PFSK-1 (cell line): ENCODE measurements around the gene BRWD1.

Experiments
- FOXP2 ChIP-seq: optimal IDR thresholded peaks from 2 replicates; pipeline ENCODE3; 2011; ENCODE audit warnings: borderline replicate concordance, control low read depth, inconsistent platforms; ENCODE audit not compliant: insufficient read depth; ENCODE audit errors: extremely low read length, extremely low read depth
- POLR2AphosphoS5 ChIP-seq: IDR thresholded peaks from 2 replicates; pipeline ENCODE4 v1.6.1; 2012; ENCODE audit warnings: low read depth, mild to moderate bottlenecking, control low read depth, low read length, moderate library complexity
- REST ChIP-seq, 2 experiments: IDR thresholded peaks; 2 replicates each; pipeline versions ENCODE4 v1.6.1 to v1.8.0; 2011 to 2012; ENCODE audit warnings: low read depth in 2 of 2, low read length in 2 of 2, control low read depth in 1 of 2, inconsistent platforms in 1 of 2, mild to moderate bottlenecking in 1 of 2, moderate library complexity in 1 of 2; ENCODE audit not compliant: insufficient read depth in 1 of 2
- SIN3A ChIP-seq: IDR thresholded peaks from 2 replicates; pipeline ENCODE4 v1.6.1; 2012; ENCODE audit warnings: mild to moderate bottlenecking, low read length, moderate library complexity, borderline replicate concordance; ENCODE audit not compliant: insufficient read depth
- TAF1 ChIP-seq: IDR thresholded peaks from 2 replicates; pipeline ENCODE4 v1.6.1; 2012; ENCODE audit warnings: low read length, control low read depth, borderline replicate concordance; ENCODE audit not compliant: insufficient read depth

BRWD1 gene

DNA sequence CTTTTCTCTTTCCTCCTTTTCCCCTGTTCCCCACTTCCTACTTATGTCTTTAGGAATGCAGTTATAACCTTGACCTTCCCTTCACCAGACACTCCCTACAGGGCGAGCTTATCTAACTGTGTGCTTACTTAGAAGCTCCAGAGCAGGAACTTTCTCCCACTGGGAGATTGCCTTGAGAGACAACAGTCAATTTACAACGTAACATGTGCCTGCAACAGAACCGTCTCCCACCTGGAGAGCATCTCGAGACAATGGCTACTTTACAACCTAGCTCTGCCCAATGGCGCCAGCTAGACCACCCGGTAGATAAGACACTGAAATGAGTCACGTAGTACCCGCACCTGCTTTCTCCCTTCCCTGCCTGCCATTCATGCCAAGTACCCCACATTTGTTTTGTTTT is 18.7 kb upstream of the BRWD1 start:
- TF ChIP-seq POLR2AphosphoS5 (no peak), FOXP2 (no peak), SIN3A (no peak), REST (IDR thresholded peaks at IDR 0.05; ENCODE audit: insufficient read depth in 1 of 2, low read depth in 2 of 2, low read length in 2 of 2) (no peak), TAF1 (no peak)

DNA sequence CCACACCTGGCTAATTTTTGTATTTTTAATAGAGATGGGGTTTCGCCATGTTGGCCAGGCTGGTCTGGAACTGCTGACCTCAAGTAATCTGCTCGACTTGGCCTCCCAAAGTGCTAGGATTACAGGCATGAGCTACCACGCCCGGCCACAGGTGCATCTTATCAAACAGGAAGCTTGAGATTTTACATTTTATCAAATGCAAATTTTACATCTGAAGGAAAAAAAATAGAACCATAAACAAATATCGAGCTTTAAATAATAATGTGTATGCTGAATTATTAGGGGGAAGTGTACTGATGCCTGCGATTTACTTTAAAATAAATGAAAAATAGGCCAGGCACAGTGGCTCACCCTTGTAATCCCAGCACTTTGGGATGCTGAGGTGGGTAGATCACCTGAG is 16.6 kb upstream of the BRWD1 start:
- no peak for TF ChIP-seq SIN3A
- no peak for TF ChIP-seq REST (IDR thresholded peaks at IDR 0.05; ENCODE audit: insufficient read depth in 1 of 2, low read depth in 2 of 2, low read length in 2 of 2)
- no peak for TF ChIP-seq FOXP2
- TF ChIP-seq TAF1, result no peak
- no peak for TF ChIP-seq POLR2AphosphoS5

DNA sequence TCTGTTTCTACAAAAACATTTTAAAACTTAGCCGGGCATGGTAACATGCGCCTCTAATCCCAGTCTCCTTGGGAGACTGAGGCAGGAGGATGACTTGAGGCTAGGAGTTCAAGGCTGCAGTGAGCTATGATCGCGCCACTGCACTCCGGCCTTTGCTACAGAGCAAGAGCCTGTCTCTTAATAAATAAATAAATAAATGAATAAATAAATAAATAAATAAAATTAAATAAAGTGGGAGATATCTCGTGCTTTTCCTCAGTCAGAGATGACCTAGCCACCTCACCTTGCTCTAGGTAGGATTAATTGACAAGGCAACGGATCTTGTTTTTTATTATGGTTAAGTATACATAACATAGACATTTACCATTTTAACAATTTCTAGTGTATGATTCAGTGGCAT is 14.3 kb upstream of the BRWD1 start:
- TF ChIP-seq TAF1 (no peak), REST (IDR thresholded peaks at IDR 0.05; ENCODE audit: insufficient read depth in 1 of 2, low read depth in 2 of 2, low read length in 2 of 2) (no peak), SIN3A (no peak), FOXP2 (no peak), POLR2AphosphoS5 (no peak)

- TF ChIP-seq SIN3A, result no peak
- TF ChIP-seq FOXP2, result no peak
- TF ChIP-seq TAF1, result no peak
- TF ChIP-seq REST (IDR thresholded peaks at IDR 0.05; ENCODE audit: insufficient read depth in 1 of 2, low read depth in 2 of 2, low read length in 2 of 2), result no peak
- TF ChIP-seq POLR2AphosphoS5, result no peak
These were observed 13.3 kb upstream of the BRWD1 start for GRCh38 chr21:39326607-39327307.
